Measurements from ENCODE around the gene PDLIM7.

The PDLIM7 gene

GRCh38 chr5:177524941-177525655 lies 27.7 kb upstream of the PDLIM7 start:
- in situ Hi-C loops (cut with MboI; ENCODE audit: low sequenced_read_pairs): no loop called here

GRCh38 chr5:177524539-177524900 lies 27.1 kb upstream of the PDLIM7 start:
- in situ Hi-C loops (cut with MboI; ENCODE audit: low sequenced_read_pairs): no loop called here

- in situ Hi-C loops (cut with MboI; ENCODE audit: low sequenced_read_pairs): no loop called here
Measured at GRCh38 chr5:177523711-177524538, 26.5 kb upstream of the PDLIM7 start.

GRCh38 chr5:177520916-177521513 lies 23.6 kb upstream of the PDLIM7 start:
- in situ Hi-C loops (cut with MboI; ENCODE audit: low sequenced_read_pairs): no loop called here

- in situ Hi-C loops (cut with MboI; ENCODE audit: low sequenced_read_pairs): no loop called here
Measured at GRCh38 chr5:177520271-177520670, 22.9 kb upstream of the PDLIM7 start.

GRCh38 chr5:177519463-177520235 lies 22.2 kb upstream of the PDLIM7 start:
- in situ Hi-C loops (cut with MboI; ENCODE audit: low sequenced_read_pairs): no loop called here

- in situ Hi-C loops (cut with MboI; ENCODE audit: low sequenced_read_pairs): no loop called here
Measured at GRCh38 chr5:177516601-177517568, 19.5 kb upstream of the PDLIM7 start, which contains the start of gene DDX41. Gene DDX41, minus strand, starts transcription at chr5:177516961. Its CDS starts 16 bp downstream, at chr5:177516945.

- in situ Hi-C loops (cut with MboI; ENCODE audit: low sequenced_read_pairs): no loop called here
Measured at GRCh38 chr5:177515580-177515979, 18.2 kb upstream of the PDLIM7 start.

GRCh38 chr5:177514541-177514940 lies 17.1 kb upstream of the PDLIM7 start:
- in situ Hi-C loops (cut with MboI; ENCODE audit: low sequenced_read_pairs): no loop called here

- in situ Hi-C loops (cut with MboI; ENCODE audit: low sequenced_read_pairs): no loop called here
Measured at GRCh38 chr5:177513500-177513899, 16.1 kb upstream of the PDLIM7 start.

- in situ Hi-C loops (cut with MboI; ENCODE audit: low sequenced_read_pairs): no loop called here
Measured at GRCh38 chr5:177512736-177513380, 15.5 kb upstream of the PDLIM7 start.

GRCh38 chr5:177511796-177512675 lies 14.6 kb upstream of the PDLIM7 start:
- in situ Hi-C loops (cut with MboI; ENCODE audit: low sequenced_read_pairs): no loop called here

- in situ Hi-C loops (cut with MboI; ENCODE audit: low sequenced_read_pairs): no loop called here
Measured at GRCh38 chr5:177511181-177511580, 13.8 kb upstream of the PDLIM7 start.

- in situ Hi-C loops (cut with MboI; ENCODE audit: low sequenced_read_pairs): no loop called here
Measured at GRCh38 chr5:177510567-177511053, 13.2 kb upstream of the PDLIM7 start.

- in situ Hi-C loops (cut with MboI; ENCODE audit: low sequenced_read_pairs): no loop called here
Measured at GRCh38 chr5:177509991-177510566, 12.7 kb upstream of the PDLIM7 start.

- in situ Hi-C loops (cut with MboI; ENCODE audit: low sequenced_read_pairs): no loop called here
Measured at GRCh38 chr5:177509381-177509951, 12.1 kb upstream of the PDLIM7 start, which contains the start of gene DOK3. Gene DOK3, minus strand, starts transcription at chr5:177509826. Its CDS starts 286 bp downstream, at chr5:177509540.

GRCh38 chr5:177508837-177509236 lies 11.4 kb upstream of the PDLIM7 start:
- in situ Hi-C loops (cut with MboI; ENCODE audit: low sequenced_read_pairs): no loop called here
